Astrocyte of the hippocampus (primary cell): Measurements from ENCODE around the gene CHD5.
A peak's percentile ranks its signal among the peaks of the same experiment; 100 is the strongest.

ENCODE experiments used
- DNase-seq: peaks from one replicate; pipeline ENCODE4 v3.0.0; 2011; ENCODE audit warnings: low read depth, low spot score

Gene CHD5

GRCh38 chr1:6174621-6175410 lies 5.3 kb downstream of the CHD5 start:
- DNase-seq, result no peak

- no peak for DNase-seq
These were observed 7.6 kb downstream of the CHD5 start for GRCh38 chr1:6172549-6172948.

DNA sequence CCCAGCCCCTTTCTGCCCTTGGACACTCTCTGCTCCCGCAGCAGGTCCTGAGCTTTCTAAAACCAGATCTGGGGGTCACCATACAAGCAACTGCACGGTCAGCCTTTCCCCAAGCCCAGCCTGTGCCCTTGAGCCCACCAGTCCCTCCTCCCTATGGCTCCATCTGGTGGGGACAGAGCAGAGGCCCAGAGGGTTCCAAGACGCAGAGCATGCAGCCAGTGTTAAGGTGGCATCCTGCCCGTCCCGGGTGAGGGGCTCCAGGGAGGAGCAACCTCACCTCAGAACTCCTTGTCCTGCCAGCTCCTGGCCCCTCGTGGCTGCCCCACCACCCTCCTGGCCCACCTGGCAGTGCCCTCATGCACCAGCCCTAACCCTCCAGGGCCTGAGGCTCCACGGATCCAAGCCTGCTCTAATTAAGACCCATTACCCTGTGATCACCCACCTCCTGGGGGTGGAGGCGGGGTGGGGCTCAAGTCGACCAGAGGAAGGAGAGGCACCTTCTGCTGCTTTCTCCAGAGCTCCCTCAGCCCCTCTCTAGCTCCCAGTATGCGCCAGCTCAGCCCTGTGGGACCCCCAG lies 8.5 kb downstream of the CHD5 start:
- peak; percentile 39 for DNase-seq

- DNase-seq, result no peak
These were observed 9.3 kb downstream of the CHD5 start for GRCh38 chr1:6170742-6171201.

DNA sequence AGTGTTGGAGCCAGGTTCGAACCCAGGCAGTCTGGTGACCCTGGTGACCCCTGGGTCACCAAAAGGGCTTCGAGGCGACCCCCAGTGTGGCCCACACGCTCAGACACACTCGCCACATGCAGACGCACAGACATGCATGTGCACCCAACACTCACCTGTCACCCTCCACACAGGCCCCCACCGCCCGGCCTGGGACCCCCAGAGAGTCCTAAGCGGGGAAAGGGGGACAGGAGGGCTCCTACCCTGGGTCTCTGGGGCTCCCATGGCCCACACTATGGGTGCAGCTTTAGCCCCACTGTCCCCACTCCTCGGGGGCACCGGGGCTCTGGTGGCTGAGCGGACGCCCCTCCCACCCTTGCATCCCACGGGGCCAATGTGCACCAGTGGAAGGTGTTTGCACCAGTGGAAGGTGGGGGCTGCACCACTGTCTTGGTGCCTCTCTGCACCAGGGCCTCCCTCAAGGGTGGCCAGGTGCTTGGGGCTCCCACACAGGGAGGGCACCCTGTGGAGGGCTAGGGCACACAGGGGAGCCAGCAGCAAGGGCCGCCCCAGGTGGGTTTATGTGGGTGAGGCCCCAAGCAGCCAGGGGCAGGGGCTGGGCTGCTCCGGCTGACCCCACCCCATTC lies 9.9 kb downstream of the CHD5 start:
- DNase-seq, result no peak

GRCh38 chr1:6168947-6169586 lies 11.1 kb downstream of the CHD5 start:
- DNase-seq, result no peak

DNA sequence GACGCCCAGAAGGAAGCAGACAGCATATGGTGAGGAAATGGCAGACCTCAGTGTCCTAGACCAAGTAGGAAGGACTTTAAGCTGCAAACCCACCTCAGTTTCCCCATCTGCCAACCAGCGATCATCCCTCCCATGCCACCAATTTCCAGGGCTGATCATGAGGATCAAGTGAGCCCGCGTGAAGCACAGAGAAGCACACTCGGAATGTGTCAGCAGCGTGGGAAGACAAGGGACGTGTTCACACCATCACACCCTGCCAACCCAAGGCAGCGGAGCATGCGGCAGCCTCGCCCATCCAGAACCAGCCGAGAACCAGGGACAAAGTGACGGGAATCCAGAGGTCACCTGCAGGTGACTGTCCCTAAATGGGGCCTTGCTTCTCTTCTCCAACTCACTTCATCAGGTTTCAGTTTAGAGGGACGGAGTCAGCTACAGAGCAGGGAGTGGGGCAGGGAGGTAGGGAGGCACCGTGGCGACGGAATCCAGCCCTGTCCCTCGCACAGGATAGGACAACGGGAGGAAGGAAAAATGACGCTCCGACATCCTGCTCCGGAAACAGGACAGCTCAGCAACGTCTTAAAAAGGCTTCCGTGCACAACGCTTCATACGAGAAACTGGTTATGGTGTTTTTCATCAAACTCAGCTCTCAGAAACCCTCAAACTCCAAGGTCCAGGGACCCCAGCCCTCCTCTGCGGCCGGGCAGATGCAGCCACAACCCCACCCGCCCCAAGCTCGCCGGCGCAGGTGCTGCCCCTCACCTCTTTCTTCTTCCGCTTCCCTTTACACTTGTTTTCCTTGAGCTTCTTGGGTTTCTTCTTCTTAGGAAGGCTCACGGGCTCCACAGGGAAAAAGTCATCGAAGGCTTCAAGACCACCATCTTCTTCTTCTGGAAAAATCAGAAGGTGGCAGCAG lies 12.5 kb downstream of the CHD5 start:
- no peak for DNase-seq

GRCh38 chr1:6166655-6167390 lies 13.3 kb downstream of the CHD5 start:
- no peak for DNase-seq

DNA sequence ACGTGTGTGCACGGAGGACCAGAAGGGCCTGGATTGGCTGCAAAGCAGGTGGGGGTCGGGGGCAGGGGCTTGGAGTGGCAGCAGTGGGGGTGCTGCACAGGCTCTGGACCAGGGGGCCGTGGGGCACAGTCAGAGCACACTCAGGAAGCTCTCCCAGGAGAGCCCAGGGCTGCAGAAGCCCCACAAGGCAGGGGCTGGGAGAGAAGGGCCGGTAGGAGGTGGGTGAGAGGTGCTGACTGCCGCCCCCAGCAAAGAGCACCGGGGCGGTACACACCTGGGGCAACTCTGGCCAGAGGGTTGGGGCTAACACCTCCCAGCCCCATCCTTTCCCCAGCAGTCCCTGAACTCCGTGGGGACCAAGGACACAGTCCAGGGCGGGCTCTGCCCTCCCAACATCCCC lies 13.9 kb downstream of the CHD5 start:
- DNase-seq, result no peak

DNA sequence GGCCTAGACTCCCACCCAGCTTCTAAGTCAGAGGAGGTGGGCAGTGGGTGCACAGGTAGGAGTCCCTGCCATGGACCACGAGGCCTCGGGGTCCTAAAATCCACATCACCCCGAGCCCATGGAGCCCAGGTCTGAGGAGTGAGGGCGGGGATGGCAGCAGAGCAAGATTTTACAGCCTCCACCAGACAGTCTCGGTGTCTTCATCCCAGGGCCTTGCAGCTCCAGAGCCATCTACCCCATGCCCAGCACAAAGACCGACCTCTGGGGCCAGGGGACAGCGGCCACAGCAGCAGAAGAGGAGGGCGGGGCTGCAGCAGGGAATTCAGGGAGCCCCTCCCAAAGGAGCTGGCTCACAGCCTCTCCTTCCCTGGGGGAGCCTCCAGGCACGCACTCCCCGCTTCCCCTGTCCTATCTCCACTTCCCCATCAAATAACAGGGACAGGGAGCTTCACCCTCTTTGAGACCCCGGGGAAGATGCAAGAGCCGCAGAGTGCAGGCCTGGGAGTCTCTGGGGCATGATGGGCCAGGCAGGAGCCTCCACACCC lies 14.6 kb downstream of the CHD5 start:
- no peak for DNase-seq

- no peak for DNase-seq
These were observed 15.1 kb downstream of the CHD5 start for GRCh38 chr1:6165027-6165426.

DNA sequence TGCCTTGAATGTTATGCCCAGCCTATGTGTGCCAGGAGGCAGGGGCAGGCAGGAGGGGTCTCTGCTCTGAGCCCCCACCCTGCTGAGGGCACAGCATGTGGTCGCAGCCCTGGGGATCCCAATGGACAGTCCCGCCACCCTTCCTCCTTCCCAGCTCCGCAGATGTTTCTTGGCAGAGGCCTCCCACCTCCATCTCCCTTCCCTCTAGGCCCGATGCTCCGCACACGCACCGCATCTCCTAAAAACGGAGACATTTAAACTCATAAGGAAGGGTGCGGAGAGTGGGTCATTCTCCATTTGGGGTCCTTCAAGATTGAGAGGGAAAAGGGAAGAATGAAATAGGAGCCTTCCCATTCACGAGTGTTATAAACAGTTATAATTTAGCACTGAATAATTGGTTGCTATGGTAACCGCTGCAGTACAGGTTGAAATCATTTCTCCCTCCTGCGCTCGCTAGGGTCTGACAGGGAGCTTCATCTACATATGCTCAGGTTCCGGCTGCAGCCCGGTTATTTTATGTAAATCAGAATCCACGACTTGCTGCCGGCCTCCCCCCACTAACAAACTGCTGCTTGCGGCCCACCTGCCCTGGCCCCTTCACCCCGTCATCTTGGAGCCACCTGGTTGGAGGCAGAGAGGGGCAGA lies 16.0 kb downstream of the CHD5 start:
- DNase-seq, result no peak

- no peak for DNase-seq
These were observed 16.7 kb downstream of the CHD5 start for GRCh38 chr1:6163191-6163972.

DNA sequence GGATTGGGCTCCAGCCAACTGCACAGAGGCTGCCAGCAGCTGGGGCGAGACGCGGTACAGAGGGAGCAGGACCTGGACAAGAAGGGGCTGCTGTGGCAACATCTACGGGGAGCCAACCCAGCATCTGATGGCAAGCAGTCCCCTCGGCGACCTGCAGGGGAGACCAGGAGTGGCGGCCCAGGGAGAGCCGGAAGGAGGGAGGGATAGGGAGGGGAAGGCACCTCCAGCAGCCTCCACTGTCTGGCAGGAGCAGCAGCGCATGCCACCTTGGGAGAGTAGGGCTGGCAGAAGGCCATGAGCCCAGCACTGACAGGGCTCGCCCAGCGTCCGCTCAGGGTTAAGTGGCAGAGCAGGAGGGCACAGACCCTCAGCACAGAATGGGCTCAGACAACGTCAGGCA lies 17.3 kb downstream of the CHD5 start:
- DNase-seq, result no peak

DNA sequence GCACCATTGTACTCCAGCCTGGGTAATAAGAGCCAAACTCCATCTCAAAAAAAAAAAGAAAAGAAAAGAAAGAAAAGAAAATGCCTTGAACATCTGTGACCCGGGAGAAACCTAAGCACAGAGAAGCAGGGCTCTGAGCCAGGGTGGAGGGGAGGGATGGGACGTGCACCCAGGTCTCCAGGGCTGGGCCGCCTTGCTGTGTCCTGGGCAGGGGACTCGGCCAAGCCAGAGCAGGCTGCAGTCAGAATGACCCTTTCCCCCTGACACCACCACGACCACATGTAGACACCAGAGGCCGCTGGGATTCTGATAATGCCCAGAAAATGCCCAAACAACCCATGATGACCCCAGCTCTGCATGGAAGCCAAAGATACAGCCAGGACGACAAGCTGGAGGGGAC lies 17.8 kb downstream of the CHD5 start:
- DNase-seq, result no peak

GRCh38 chr1:6158181-6158580 lies 21.9 kb downstream of the CHD5 start:
- no peak for DNase-seq

GRCh38 chr1:6157528-6158174 lies 22.5 kb downstream of the CHD5 start:
- peak; percentile 49 for DNase-seq

DNA sequence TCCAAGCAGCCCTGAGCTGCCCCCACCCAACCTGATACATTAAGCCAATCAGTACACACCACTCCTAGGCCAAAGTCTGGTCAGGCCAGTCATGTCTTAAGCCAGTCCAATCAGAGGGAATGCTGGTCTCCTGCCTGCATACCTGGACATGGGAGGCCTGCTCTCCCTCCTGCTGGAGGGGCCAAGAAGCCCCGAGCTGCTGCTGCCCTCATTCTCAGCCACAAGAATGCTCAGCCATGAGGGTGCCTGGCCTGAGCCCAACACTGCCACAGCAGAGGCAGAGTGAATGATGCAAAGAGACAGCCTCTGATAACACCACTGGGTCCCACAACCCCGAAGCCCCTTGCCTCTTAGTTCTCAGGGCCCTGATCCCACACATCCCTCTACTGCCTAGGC lies 23.0 kb downstream of the CHD5 start:
- peak; percentile 75 for DNase-seq
